ENCODE results near the gene PPME1.
"Not testable (repeated sequence)": the region's sequence is repeated elsewhere in the genome, so short reads cannot be mapped to it uniquely, and the experiment has no call there.

The PPME1 gene, protein sequence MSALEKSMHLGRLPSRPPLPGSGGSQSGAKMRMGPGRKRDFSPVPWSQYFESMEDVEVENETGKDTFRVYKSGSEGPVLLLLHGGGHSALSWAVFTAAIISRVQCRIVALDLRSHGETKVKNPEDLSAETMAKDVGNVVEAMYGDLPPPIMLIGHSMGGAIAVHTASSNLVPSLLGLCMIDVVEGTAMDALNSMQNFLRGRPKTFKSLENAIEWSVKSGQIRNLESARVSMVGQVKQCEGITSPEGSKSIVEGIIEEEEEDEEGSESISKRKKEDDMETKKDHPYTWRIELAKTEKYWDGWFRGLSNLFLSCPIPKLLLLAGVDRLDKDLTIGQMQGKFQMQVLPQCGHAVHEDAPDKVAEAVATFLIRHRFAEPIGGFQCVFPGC

DNA sequence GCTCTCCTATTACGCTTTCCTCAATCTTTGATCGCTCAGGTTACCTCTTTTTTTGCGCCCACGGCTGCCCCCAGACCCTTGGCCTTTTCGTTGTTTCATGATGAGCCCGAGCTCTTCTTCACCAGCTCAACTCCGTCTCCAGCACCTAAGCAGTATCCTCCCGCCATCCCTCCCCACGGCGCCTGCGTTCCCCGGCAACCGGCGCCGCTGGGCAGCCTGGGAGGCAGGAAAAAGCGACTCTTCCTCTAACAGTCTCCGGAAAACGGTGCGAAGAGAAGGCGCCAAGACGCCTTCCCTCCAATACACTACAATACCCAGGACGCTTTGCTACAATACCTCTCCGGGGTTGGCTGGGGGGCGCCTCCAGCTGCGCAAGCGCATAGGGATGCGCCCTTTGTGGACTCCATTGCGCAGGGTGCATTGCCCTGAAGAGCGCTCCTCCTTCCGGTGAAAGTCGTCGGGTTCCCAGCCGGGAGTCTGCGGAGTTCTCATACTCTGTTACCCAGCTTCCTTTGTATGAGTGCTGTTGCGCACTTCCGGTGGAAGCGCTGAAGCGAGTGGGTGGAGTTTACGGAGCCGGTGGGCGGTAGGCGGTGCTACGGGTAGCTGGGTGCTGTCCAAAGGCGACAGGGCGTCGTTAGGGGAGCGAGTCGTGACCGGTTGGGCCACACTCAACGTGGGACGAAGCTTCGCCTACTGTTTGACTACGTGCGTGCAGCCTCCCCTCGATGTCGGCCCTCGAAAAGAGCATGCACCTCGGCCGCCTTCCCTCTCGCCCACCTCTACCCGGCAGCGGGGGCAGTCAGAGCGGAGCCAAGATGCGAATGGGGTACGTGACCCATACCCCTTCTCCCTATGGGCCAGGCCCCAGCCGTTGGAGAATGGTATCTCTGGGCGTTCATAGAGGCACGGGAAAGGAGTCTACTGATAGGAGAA, at the start of gene PPME1, which contains the start of gene C2CD3:
Gene PPME1, plus strand, starts transcription at position 596 of the 936 bp plus-strand sequence. Its CDS starts 133 bp downstream, at position 729.
Gene C2CD3, minus strand, starts transcription at position 309 of the 936 bp plus-strand sequence. Its CDS starts 210 bp downstream, at position 99.
- DNase-seq (ENCODE audit: low read depth in 2 of 2) = peak; percentile 97 to 99

DNA sequence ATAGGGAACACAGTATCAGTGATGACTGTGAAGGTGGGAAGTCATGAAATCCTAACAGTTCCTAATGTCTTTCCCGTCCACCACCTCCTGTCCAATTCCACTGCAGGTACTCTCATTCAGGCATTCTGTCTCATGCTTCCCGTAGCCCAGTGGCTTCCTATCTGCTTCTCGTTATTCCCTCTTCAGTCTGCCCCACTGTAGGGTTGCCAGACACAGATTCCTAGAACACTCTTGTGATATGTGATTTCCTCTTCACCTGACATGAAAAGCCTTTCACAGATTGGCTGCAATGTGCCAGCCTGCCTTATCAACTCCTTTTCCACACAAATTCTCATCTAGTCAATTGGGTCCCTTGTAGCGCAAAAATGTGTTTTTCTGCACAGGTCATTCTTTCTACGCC, 49.3 kb upstream of the PPME1 start:
- DNase-seq (ENCODE audit: low read depth in 2 of 2) = no peak

DNA sequence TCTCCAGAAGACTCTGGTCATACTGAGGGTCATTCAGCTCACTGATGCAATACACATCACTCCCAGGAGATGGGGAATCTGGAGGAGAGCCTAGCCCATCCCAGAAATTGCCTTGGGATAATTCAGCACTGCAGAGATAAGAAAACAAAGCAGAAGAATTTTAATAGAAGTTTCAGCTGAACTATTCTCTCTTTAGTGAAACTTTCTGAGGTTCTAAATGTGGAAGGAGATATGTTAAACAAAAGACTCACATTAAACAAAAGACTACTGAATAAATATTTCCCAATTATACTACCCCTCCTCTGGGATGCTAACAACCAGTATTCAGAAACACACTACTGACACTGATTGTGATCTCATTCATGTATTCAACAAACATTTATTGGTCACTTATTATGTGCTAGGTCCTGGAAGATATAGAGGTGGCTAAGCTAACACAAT, 48.1 kb upstream of the PPME1 start:
- no peak for DNase-seq (ENCODE audit: low read depth in 2 of 2)

DNA sequence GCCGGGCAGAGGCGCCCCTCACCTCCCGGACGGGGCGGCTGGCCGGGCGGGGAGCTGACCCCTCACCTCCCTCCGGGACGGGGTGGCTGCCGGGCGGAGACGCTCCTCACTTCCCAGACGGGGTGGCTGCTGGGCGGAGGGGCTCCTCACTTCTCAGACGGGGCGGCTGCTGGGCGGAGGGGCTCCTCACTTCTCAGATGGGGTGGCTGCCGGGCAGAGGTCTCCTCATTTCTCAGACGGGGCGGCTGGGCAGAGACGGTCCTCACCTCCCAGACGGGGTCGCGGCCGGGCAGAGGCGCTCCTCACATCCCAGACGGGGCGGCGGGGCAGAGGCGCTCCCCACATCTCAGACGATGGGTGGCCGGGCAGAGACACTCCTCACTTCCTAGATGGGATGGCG, 42.0 kb upstream of the PPME1 start:
- not testable (repeated sequence) for DNase-seq (ENCODE audit: low read depth in 2 of 2)

DNA sequence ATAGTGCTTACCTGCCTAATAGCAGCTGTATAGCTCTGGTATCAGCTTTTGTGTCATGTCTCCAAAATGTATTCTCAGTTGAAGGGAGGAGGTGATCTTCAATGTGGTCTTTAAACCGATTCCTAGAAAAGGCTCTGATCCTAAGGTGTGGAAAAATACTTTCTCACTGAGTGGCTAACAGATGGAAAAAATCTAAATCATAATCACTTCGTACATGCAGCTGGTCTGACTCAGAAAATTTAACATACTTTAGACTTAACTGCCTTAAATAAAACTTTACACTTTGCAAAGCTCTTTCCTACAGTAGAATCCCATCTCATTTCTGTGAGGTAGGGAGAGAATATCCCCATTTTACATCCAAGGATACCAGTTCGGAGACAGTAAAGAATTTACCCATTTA, 38.3 kb upstream of the PPME1 start:
- no peak for DNase-seq (ENCODE audit: low read depth in 2 of 2)

DNA sequence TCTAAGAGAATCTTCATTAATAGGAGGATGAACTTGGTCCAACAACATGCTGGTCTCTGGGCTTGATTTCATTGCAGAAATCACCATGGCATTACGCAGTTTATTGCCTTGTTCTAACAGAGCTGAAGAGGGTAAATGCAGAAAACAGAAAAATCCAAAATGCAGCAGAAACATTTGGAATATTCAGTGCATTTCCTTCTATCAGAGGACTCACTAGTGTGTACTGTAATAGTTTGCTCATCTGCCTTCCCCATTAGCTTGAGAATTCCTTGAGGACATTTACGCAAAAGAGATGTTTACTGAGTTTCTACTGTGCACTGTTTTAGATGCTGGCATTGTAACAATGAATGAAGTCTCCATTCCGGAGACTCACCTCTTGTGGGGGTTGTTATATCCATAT, 37.7 kb upstream of the PPME1 start:
- no peak for DNase-seq (ENCODE audit: low read depth in 2 of 2)

DNA sequence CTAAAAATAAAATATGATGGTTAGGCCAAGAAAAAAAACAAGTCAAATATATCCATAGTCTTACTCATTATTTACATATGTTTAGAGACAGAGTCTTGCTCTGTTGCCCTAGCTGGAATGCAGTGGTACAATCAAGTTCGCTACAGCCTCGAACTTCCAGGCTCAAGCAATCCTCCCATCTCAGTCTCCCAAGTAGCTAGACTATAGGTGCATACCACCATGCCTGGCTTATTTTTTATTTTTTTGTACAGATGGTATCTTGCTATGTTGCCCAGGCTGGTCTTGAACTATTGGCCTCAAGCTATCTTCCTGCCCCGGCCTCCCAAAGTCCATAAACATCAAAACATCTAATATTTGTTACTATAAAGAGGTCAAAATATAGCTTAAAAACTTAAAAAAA, 36.4 kb upstream of the PPME1 start:
- DNase-seq (ENCODE audit: low read depth in 2 of 2) = no peak

DNA sequence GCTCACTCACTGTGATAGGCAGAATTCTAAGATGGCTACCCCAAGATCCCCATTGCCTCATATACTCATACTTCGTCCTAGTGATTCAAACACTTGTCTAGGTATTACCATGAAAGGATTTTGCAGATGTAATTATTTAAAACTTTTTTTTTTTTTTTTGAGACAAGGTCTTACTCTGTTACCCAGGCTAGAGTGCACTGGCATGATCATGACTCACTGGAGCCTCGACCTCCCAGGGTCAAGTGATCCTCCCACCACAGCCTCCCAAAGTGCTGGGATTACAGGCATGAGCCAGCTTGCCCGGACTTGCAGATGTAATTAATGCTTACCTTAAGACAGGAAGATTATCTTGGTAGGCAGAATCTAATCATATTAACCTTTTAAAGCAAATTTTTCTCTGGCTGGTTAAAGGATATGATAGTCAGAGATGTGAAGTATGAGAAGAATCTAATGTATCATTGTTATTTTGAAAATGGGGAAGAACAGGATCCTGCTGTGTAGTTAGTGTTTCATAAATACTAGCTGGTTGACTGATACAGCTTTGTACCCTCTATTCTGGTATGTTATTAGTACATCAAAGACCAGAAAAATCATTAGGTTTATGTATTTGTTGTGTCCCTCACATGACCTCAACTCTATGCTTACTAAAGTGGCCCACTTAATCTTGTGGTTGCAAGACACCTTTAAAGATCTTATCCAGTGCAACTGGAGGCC, 35.8 kb upstream of the PPME1 start:
- no peak for DNase-seq (ENCODE audit: low read depth in 2 of 2)

DNA sequence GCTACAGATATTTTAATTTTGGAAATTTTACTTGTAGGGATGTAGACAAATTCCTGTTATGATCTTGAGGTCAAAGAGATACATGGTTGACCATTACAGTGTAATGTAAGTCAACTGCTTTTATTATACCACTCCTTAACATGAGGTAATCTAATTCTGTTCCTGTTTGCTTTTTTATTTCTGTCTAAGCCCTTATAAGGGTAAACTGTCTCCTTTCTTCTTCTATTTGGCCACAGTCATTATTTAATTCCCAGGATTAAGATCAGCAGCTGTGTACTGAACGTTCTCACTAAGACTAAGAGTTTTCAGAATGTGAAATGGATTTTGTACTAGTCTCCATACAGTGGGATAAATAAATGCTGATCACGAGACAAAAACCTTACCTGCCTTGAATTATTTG, 33.1 kb upstream of the PPME1 start:
- DNase-seq (ENCODE audit: low read depth in 2 of 2) = no peak

DNA sequence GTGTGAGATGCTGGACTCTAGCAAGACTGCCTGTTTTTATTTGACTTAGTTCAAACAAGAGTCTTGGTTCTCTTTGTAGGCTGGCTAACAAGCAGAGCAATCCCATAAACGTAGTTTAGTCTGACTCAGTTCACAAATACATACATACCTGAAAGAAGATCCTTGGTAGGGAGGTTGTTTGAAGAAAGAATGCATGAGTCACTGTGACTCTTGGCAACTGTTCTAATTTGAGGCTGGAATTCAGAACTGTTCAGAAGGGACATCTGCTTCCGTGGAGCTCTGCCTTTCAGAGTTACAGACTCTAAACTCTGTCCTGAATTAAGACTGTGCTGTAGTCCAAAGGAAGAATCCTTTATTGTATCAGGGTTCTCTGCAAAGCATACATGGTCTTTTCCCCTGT, 32.5 kb upstream of the PPME1 start:
- DNase-seq (ENCODE audit: low read depth in 2 of 2) = no peak

DNA sequence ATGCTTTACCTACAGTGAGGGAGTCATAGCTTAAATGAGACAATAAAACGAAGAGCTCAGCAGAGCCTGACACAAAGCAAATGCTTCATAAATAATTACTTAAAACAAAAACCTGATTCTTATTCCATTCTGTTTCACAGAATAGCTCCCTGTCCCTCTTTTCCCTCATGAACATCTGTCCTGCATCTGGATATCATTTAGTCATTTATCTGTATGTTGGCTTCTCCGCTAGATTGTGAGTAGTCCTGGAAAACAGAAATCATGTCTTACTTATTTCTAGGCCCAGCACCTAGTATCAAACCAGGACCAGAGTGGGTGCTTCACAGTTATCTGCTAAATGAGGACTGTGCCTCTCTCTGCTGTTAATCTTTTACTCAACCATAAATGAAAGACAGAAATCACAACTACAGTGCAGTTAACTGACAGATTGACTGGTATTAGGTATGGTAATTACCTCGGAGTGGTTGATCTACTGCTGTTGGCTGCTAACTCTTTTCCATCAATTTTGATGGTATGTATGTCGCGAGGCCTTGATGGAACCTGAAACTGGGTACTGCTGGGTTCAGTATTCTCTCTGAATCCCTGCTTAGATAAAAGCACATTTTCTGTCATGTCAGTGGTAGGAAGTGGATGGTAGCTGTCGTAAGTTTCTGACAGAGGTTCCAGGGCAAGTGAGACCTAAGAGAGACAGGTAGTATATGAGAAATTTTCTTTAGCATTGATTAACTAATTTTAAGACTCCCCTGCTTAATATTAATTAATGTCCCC, 31.8 kb upstream of the PPME1 start:
- DNase-seq (ENCODE audit: low read depth in 2 of 2) = no peak

DNA sequence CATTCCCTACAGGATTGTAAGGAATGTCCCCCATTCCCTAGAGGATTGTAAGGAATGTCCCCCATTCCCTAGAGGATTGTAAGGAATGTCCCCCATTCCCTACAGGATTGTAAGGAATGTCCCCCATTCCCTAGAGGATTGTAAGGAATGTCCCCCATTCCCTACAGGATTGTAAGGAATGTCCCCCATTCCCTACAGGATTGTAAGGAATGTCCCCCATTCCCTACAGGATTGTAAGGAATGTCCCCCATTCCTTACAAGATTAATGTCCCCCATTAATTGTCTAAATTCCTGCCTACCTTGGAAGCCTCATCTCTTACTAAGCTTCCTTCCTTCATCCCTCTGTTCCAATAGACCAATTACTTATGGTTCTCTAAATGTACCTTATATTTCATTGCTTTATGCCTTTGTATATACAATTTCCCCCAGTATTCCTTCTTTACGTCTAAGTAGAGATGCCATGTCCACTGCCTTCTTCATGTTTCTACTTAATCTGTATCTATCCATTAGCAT, 31.1 kb upstream of the PPME1 start:
- DNase-seq (ENCODE audit: low read depth in 2 of 2) = not testable (repeated sequence)

DNA sequence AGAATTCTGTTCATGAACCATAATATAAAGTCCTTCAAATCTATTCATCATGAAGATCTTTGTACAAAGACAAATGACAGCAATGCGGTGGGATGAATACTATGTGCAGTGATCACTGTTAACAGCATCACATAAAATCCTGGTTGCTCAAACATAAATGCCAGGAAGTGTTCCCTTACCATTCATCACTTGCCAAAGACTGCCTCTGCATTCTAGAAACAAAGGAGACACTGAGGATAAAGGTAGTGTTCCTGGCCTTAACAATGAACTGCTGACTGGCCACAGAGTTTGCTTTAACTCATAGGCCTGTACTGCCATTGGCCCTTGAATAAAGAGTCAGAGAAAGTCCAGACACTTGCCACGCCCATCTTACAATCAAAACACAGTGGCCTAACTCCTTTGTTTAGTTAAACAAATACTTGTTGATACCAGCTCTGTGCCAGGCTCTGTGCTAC, 29.8 kb upstream of the PPME1 start:
- DNase-seq (ENCODE audit: low read depth in 2 of 2) = no peak

DNA sequence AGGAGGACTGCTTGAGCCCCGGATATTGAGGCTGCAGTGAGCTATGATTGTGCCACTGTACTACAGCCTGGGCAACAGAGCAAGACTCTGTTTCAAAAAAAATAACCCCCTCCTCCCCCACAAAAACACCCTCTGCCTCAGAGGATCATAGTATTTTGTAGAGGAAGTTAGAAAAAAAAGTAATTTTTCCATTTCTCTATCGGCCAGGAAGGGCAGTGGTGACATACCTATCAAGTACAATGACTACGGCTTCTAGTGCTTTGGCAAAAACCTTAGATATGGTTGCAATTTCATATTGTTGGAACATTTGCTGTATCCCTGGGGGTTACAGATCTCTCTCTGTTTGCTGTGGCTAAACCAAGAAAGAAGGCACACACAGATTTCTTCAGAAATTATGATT, 29.2 kb upstream of the PPME1 start:
- DNase-seq (ENCODE audit: low read depth in 2 of 2) = no peak

DNA sequence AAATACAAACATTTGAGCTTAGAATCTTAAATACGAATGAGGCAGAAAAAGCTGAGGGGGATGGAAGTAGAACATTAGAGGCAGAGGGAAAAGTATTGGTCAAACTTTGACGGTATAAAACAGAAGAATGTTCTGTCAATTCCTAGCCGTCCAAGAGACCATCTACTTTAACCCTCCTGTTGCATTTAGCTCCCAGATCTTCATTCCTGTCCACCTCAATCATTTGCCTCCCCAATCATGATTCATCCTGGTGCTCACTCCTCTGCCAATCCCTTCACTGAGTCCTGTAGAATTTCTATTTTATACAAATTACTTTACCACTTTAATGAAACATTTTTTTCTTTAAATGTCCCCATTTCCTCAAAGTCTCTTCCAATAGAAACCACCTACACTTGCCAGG, 28.5 kb upstream of the PPME1 start:
- no peak for DNase-seq (ENCODE audit: low read depth in 2 of 2)

DNA sequence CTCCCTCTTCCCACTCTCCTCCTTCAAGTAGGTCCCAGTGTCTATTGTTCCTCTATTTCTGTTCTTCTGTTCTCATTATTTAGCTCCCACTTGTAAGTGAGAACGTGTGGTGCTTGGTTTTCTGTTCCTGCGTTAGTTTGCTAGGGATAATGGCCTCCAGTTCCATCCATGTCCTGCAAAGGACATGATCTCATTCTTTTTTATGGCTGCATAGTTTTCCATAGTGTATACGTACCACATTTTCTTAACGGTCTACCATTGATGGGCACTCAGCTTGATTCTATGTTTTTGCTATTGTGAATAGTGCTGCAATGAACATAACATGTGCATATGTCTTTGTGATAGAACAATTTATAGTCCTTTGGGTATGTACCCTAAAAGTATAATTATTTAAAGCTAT, 26.5 kb upstream of the PPME1 start:
- DNase-seq (ENCODE audit: low read depth in 2 of 2) = no peak

DNA sequence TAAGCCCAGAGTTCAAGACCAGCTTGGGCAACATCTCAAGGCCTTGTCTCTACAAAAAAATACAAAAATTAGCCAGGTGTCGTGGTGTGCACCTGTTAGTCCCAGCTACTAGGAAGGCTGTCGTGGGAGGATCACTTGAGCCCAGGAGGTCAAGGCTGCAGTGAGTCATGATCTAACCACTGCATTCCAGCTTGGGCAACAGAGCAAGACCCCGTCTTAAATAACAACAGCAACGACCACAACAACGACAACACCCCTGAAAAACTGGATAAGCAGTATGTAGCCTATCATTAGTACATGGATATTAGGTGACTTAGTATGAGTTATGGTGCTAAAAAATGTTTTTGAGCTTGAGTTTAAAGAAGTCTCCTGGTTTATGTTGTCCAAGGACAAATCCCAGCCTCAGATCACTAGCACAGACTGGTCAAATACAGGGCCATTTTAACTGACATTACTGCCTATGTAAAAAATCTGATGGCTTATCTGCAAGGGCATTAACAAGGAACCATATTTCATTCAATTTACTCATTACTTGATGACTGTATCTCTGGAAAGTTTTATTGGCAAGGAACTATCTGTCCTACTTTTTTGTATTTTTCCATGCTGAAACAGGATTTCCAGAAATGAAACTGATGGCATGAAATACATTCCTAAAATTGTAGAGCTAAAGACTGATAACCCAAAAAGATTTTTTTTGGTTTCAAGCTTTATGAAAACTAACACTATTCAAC, 23.7 kb upstream of the PPME1 start:
- no peak for DNase-seq (ENCODE audit: low read depth in 2 of 2)

DNA sequence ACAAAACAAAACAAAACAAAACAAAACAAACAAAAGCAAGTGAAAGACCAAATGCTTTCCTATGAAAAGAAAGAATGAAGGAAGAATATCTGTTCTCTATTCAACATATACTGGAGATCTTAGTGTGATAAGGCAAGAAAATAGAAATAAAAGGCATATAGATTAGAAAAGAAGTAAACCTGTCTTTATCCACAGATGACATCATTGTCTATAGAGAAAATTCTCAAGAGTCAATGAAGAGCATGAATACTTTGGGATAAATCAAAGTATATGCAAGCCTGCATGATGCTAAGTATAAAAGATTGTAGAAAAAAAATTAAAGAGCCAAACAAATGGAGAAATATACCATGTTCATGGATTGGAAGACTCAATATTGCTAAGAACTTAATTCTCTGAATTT, 17.9 kb upstream of the PPME1 start:
- DNase-seq (ENCODE audit: low read depth in 2 of 2) = no peak

DNA sequence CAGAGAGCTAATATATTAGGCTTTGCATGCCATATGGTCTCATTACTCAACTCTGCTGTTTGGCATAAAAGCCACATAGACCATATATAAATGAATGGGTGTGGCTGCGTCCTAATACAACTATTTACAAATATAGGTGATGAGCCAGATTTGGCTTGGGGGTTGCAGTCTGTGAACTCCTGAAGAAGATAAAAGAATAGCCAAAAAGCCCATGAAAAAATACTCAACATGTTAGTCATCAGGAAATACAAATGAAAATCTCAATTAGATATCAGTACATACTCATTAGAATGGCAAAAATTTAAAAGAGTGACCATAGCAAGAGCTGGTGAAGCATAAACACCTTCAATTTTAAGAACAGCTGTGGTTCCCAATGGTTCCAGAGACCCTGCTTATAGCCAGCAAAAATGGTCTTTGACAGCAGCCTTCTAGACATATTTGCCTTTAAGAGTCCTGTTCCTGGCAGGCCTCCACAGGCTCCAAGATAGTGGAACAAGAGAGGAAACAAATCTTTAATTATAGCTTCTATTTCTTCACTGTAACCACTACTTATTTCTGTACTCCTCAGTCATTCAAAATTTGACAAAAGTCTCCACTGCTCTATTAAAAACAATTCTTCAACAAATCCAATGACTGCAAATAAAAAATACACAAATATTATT, 16.3 kb upstream of the PPME1 start:
- DNase-seq (ENCODE audit: low read depth in 2 of 2) = no peak

DNA sequence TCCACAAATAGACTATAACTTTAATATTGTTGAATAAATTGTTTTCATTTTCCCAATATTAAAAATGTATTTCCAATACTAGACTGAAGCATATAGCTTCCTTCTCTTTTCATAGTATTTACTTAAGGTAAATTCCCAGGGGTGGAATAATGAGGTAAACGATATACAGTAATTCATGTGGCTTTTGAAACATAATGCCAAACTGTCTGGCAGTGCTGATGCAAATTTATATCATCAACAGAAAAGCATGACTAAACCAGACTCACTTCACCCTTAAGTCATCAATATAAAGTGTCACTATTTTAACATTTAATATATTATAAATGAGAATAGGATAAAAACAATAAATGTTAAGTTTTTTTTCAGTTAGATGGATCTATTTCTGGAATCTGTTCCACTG, 13.9 kb upstream of the PPME1 start:
- DNase-seq (ENCODE audit: low read depth in 2 of 2) = no peak

Data from stimulated activated CD8-positive, alpha-beta memory T cell treated with anti-CD3 and anti-CD28 coated beads, Interleukin-15, amount 100 ng/mL, for 48 hours (primary cell).